Measurements from ENCODE around the gene SLC4A1AP.

GRCh38 chr2:27712522-27712921 is 48.8 kb downstream of the SLC4A1AP start:
- TF ChIP-seq POLR2A (IDR thresholded peaks at IDR 0.05; ENCODE audit: low read depth, low read length) (no peak), POLR2AphosphoS5 (IDR thresholded peaks at IDR 0.05; ENCODE audit: low read depth, low read length) (no peak)

All from GM12892 (cell line).